Small intestine (tissue), 7 donors: ENCODE results near the gene NYAP1. TPM values are rescaled to one million over a fixed set of nuclear protein-coding genes. Genes with fewer than 3 reads are reported as not detected.
"Not testable (repeated sequence)": the region's sequence is repeated elsewhere in the genome, so short reads cannot be mapped to it uniquely, and the experiment has no call there.

Source experiments
- DNase-seq, 2 donors: peaks; one replicate each; pipeline versions ENCODE4 v3.0.0 to v3.0.0-alpha.2; 2013
- FAIRE-seq: peaks from 2 replicates; lab custom pipeline; 2012; peaks lifted over from hg19 to GRCh38; lab: Jason Lieb, UNC
- H3K27ac ChIP-seq, 3 donors: one replicate each; pipeline ENCODE4 v1.5.1; 2013; ENCODE audit warnings: low read length in 2 of 3, mild to moderate bottlenecking in 2 of 3, control low read depth in 1 of 3, inconsistent platforms in 1 of 3, low read depth in 1 of 3, moderate library complexity in 1 of 3
- H3K27me3 ChIP-seq, 3 donors: one replicate each; pipeline ENCODE4 v1.6.1; 2013; ENCODE audit warnings: low read length in 3 of 3, inconsistent platforms in 1 of 3; ENCODE audit not compliant: control insufficient read depth in 3 of 3, insufficient read depth in 3 of 3
- H3K36me3 ChIP-seq, 3 donors: one replicate each; pipeline ENCODE4 v1.6.1; 2013; ENCODE audit warnings: low read length in 3 of 3, inconsistent platforms in 1 of 3, low read depth in 1 of 3, mild to moderate bottlenecking in 1 of 3, moderate library complexity in 1 of 3; ENCODE audit not compliant: control insufficient read depth in 3 of 3, insufficient read depth in 2 of 3
- H3K4me1 ChIP-seq, 3 donors: one replicate each; pipeline ENCODE4 v1.6.1; 2013; ENCODE audit warnings: low read length in 2 of 3, inconsistent platforms in 1 of 3, low read depth in 1 of 3, mild to moderate bottlenecking in 1 of 3, moderate library complexity in 1 of 3; ENCODE audit not compliant: control insufficient read depth in 3 of 3, insufficient read depth in 2 of 3
- H3K4me3 ChIP-seq, 3 donors: one replicate each; pipeline ENCODE4 v1.5.1; 2013; ENCODE audit warnings: low read length in 3 of 3, control low read depth in 1 of 3, inconsistent platforms in 1 of 3, low read depth in 1 of 3, mild to moderate bottlenecking in 1 of 3, moderate library complexity in 1 of 3
- H3K9me3 ChIP-seq, 2 donors: one replicate each; pipeline ENCODE4 v1.6.1; 2013; ENCODE audit warnings: low read depth in 1 of 2, low read length in 1 of 2; ENCODE audit not compliant: control insufficient read depth in 2 of 2, insufficient read depth in 1 of 2
- WGBS, 3 donors: extraction: QIAGEN DNeasy Blood & Tissue Kit; methylation state at CpG; one replicate each; pipeline ENCODE4 v1.1.7; 2013; 5-methylcytosine and 5-hydroxymethylcytosine counted together
- polyA plus RNA-seq, 4 donors: library from polyadenylated mRNA; stranded (reverse) in 3 of 4; unstranded in 1 of 4; fragments of 200-250 nt in 3 of 4; fragments of 120-200 nt in 1 of 4; gene quantifications; one replicate each; pipeline versions ENCODE4 v1.2.1 to v1.2.3, GENCODE V29; 2013
- donor health status: healthy with polysubstance abuse.
- donor health status: control.
- donor health status: control.
- donor health status: Bipolar disorder and iron deficiency.
- donor health status: healthy.

Gene NYAP1
- polyA plus RNA-seq, 4 donors: 1.1 to 2.3 TPM; not detected in 2

DNA sequence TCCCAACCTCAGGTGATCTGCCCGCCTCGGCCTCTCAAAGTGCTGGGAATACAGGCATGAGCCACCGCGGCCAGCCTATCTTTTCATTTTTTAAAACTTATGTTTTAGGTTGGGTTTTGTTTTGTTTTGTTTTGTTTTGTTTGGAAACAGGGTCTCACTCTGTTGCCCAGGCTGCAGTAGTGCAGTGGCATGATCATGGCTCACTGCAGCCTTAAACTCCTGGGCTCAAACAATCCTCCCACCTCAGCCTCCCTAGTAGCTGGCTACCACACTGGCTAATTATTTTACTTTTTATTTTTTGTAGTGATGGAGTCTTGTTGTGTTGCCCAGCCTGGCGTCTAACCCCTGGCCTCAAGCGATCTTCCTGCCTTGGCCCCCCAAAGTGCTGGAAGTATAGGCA, 35.9 kb downstream of the NYAP1 start:
- DNase-seq (no peak), FAIRE-seq (no peak)
- no peaks in the 10 kb centered on the region for H3K27me3 ChIP-seq
- 87 to 89% (median 89%) methylated on average over 6 of the region's 6 CpGs for WGBS, 3 donors
- H3K27ac ChIP-seq: no peak overlapping the region
- no peaks in the 10 kb centered on the region for H3K36me3 ChIP-seq
- H3K4me1 ChIP-seq: no peaks in the 10 kb centered on the region
- H3K4me3 ChIP-seq: no peak overlapping the region
- no peaks in the 10 kb centered on the region for H3K9me3 ChIP-seq

DNA sequence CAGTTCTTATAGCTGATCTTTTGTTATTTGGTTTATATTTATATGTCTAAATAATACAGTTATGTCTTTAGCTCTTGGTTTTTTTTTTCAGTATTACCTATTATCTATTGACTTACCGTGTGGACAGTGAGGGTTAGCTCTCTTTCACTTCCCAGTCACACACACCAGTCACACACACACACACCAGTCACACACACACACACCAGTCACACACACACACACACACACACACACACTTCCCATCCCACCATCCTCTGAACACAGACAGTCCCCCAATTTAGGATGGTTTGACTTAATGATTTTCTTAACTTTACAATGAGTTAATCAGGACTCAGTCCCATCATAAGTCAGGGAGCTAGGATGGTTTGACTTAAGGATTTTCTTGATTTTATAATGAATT, 36.4 kb downstream of the NYAP1 start:
- no peaks in the 10 kb centered on the region for H3K27me3 ChIP-seq
- no peaks in the 10 kb centered on the region for H3K9me3 ChIP-seq
- 10 to 24% (median 18%) methylated on average over 1 of the region's 1 CpG for WGBS, 3 donors
- H3K4me3 ChIP-seq: no peak overlapping the region
- no peaks in the 10 kb centered on the region for H3K4me1 ChIP-seq
- no peak overlapping the region for H3K27ac ChIP-seq
- no peak for FAIRE-seq
- no peaks in the 10 kb centered on the region for H3K36me3 ChIP-seq
- no peak for DNase-seq

DNA sequence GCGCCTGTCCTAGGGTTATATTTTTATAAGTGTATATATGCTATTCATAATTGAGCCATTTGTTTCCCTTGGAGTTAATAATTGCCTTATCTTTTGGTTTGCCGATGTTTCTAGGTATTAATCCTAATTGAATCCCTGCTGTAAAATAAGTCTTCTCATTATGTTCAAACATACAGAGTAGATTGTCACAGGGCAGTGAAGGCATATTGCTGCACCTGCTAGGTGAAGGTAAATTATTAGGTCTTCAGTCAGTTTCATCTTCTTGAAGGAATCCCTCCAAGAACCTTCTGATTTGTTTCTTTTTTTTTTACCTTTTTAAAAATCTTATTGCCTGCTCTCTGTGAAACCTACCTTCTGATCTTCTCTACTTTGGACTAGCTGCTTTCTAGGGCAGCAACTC, 37.3 kb downstream of the NYAP1 start:
- Histone ChIP-seq H3K27ac (no peak overlapping the region), H3K9me3 (no peaks in the 10 kb centered on the region), H3K36me3 (no peaks in the 10 kb centered on the region), H3K27me3 (no peaks in the 10 kb centered on the region), H3K4me1 (no peaks in the 10 kb centered on the region), H3K4me3 (no peak overlapping the region)
- FAIRE-seq: no peak
- DNase-seq: no peak
- 33 to 74% (median 54%) methylated on average over 2 of the region's 2 CpGs for WGBS, 3 donors

DNA sequence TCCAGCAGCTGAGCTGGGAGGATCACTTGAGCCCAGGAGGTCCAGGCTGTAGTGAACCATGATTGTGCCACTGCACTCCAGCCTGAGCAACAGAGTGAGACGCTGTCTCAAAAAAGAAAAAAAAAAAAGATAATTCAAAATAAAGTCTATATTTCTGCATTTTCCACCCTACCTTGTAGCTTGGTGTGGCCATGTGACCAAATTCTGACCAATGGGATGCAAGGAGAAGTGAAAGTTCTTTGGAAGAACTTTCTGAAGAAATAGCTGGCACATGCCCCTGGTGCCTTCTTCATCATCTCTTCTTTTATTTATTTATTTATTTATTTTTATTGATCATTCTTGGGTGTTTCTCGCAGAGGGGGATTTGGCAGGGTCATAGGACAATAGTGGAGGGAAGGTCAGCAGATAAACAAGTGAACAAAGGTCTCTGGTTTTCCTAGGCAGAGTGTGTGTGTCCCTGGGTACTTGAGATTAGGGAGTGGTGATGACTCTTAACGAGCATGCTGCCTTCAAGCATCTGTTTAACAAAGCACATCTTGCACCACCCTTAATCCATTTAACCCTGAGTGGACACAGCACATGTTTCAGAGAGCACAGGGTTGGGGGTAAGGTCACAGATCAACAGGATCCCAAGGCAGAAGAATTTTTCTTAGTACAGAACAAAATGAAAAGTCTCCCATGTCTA, 38.3 kb downstream of the NYAP1 start:
- FAIRE-seq, H3K4me3 ChIP-seq, H3K27ac ChIP-seq, H3K27me3 ChIP-seq, H3K4me1 ChIP-seq, H3K36me3 ChIP-seq, H3K9me3 ChIP-seq: not testable (repeated sequence)
- DNase-seq: peak in 1 of 2 donors; percentile 37
- WGBS, 3 donors: 56 to 81% (median 75%) methylated on average over 2 of the region's 3 CpGs

DNA sequence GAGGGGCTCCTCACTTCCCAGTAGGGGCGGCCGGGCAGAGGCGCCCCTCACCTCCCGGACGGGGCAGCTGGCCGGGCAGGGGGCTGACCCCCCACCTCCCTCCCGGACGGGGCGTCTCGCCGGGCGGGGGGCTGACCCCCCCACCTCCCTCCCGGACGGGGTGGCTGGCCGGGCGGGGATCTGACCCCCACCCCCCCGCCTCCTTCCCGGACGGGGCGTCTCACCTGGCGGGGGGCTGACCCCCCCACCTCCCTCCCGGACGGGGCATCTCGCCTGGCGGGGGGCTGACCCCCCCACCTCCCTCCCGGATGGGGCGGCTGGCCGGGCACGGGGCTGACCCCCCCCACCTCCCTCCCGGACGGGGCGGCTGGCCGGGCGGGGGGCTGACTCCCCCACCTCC, 39.5 kb downstream of the NYAP1 start:
- H3K4me1 ChIP-seq, H3K27me3 ChIP-seq, H3K27ac ChIP-seq, DNase-seq, H3K9me3 ChIP-seq, H3K36me3 ChIP-seq, H3K4me3 ChIP-seq, FAIRE-seq: not testable (repeated sequence)
- 92 to 95% (median 94%) methylated on average over 11 to 32 of the region's 34 CpGs for WGBS, 3 donors

DNA sequence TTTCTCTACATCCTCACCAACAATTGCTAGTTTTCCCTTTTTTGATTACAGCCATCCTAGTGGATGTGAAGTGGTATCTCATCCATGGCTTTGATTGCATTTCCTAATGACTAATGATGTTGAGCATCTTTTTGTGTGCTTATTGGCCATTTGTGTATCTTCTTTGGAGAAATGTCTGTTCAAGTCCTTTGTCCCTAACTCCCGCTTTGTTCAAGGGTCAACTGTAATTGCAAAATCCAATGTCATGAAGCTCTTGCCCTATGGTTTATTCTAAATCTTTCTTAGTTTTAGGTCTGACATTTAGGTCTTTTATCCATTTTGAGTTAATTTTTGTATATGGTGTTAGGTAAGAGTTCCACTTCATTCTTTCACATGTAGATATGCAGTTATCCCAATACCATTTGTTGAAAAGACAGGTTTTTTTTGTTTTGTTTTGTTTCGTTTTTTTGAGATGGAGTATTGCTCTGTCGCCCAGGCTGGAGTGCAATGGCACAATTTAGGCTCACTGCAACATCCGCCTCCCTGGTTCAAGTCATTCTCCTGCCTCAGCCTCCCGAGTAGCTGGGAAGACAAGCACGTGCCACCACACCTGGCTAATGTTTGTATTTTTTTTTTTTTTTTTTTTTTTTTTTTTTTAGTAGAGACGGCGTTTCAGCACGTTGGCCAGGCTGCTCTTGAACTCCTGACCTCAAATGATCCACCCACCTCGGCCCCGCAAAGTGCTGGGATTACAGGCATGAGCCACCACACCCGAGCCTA, 44.6 kb downstream of the NYAP1 start:
- not testable (repeated sequence) for FAIRE-seq, H3K27me3 ChIP-seq, H3K4me3 ChIP-seq, H3K36me3 ChIP-seq, H3K27ac ChIP-seq, H3K9me3 ChIP-seq, DNase-seq
- H3K4me1 ChIP-seq: peaks cover 0 to 12% (median 0%) of the 10 kb centered on the region in 3 donors
- WGBS, 3 donors: 51 to 70% (median 65%) methylated on average over 12 of the region's 12 CpGs

DNA sequence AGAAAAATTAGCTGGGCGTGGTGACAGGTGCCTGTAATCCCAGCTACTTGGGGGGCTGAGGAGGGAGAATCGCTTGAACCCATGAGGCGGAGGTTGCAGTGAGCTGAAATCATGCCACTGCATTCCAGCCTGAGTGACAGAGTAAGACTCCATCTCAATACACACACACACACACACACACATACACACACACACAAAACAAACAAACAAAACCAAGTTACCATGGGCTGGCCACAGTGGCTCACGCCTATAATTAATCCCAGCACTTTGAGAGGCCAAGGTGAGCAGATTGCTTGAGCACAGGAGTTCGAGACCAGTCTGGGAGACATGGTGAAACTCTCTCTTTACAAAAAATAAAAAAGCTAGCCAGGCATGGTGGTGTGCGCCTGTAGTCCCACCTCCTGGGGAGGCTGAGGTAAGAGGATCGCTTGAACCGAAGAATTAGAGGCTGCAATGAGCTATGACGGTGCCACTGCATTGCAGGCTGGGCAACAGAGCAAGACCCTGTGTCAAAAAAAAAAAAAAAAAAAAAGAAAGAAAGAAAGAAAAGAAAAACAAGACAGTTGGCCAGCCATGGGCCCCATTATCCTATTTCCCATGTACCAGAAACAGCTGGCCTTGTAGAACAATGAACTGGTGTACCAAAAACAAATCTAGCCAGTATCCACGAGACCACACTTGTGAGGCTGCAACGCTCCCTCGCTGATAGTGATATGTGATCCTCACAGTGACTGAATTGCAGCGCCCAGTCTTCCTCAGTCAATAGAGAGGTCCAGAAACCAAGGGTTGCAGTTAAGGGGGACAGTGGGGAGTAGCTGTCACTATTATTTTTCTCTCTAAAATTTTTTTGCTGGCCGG, 48.7 kb downstream of the NYAP1 start:
- no peak for FAIRE-seq
- Histone ChIP-seq H3K27ac (peak overlapping the region in 1 of 3 donors; percentile 21), H3K27me3 (no peaks in the 10 kb centered on the region), H3K4me1 (peaks cover 0 to 19% (median 0%) of the 10 kb centered on the region in 3 donors), H3K9me3 (no peaks in the 10 kb centered on the region), H3K36me3 (no peaks in the 10 kb centered on the region), H3K4me3 (no peak overlapping the region)
- peak in 1 of 2 donors; percentile 26 for DNase-seq
- 79 to 82% (median 80%) methylated on average over 14 of the region's 14 CpGs for WGBS, 3 donors

DNA sequence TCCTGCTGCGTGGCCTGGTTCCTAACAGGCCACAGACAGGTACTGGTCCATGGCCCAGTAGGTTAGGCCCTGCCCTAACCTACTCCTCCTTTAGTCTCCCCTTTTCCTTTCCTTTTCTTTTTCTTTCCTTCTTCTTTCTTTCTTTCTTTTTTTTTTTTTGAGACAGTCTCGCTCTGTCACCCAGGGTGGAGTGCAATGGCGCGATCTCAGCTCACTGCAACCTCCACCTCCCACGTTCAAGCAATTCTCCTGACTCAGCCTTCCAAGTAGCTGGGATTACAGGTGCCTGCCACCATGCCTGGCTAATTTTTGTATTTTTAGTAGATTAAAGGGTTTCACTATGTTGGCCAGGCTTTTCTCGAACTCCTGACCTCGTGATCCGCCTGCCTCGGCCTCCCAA, 52.3 kb downstream of the NYAP1 start:
- H3K4me1 ChIP-seq: peaks cover 0 to 33% (median 5%) of the 10 kb centered on the region in 3 donors
- H3K36me3 ChIP-seq, H3K9me3 ChIP-seq, FAIRE-seq, H3K27ac ChIP-seq, DNase-seq, H3K27me3 ChIP-seq, H3K4me3 ChIP-seq: not testable (repeated sequence)
- 93 to 96% (median 95%) methylated on average over 9 of the region's 9 CpGs for WGBS, 3 donors
